Measurements from ENCODE around the gene ATP6V0C. TPM values are rescaled to one million over a fixed set of nuclear protein-coding genes. Genes with fewer than 3 reads are reported as not detected.
A peak's percentile ranks its signal among the peaks of the same experiment; 100 is the strongest.

Gene ATP6V0C
- total RNA-seq, 1 experiment from 2014 or later: 212 TPM

- H3K4me1 Mint-ChIP-seq: peaks cover 14% of the 10 kb centered on the region
- H3K27me3 Mint-ChIP-seq (ENCODE audit: low read depth): peaks cover 8% of the 10 kb centered on the region; the same call in 1 of the 2 replicates
- ATAC-seq: no peak
- CTCF ChIA-PET: no interaction called here
- no peak for DNase-seq (ENCODE audit: low spot score)
- H3K4me3 Mint-ChIP-seq: no peak overlapping the region
- H3K36me3 Mint-ChIP-seq: no peaks in the 10 kb centered on the region
- POLR2A ChIA-PET: interaction anchor here (0.6 kb wide), 1 partner anchor 8 kb away, joined by 3 read pairs; no protein-coding TSS in a partner anchor
- no peak for TF ChIP-seq TEAD4 (CRISPR knock-in tag; IDR thresholded peaks at IDR 0.05)
- no peak for TF ChIP-seq ZNF263 (CRISPR knock-in tag; IDR thresholded peaks at IDR 0.05; ENCODE audit: low read depth)
- no peak for TF ChIP-seq TP53 (CRISPR knock-in tag; IDR thresholded peaks at IDR 0.05)
- TF ChIP-seq PRDM15 (CRISPR knock-in tag; IDR thresholded peaks at IDR 0.05): no peak
- no peak for TF ChIP-seq E2F1 (CRISPR knock-in tag; IDR thresholded peaks at IDR 0.05)
- TF ChIP-seq CDX4 (CRISPR knock-in tag; IDR thresholded peaks at IDR 0.05; ENCODE audit: borderline replicate concordance): no peak
- TF ChIP-seq CBFB (CRISPR knock-in tag; IDR thresholded peaks at IDR 0.05; ENCODE audit: low read depth): no peak
- no peak for TF ChIP-seq ZNF281 (CRISPR knock-in tag; IDR thresholded peaks at IDR 0.05)
- TF ChIP-seq ZNF121 (CRISPR knock-in tag; IDR thresholded peaks at IDR 0.05): no peak
- no peak for TF ChIP-seq ZNF219 (CRISPR knock-in tag; IDR thresholded peaks at IDR 0.05; ENCODE audit: borderline replicate concordance)
- no peak for TF ChIP-seq ZNF396 (CRISPR knock-in tag; IDR thresholded peaks at IDR 0.05; ENCODE audit: borderline replicate concordance)
- no peak for TF ChIP-seq HMGA2 (CRISPR knock-in tag; IDR thresholded peaks at IDR 0.05)
- TF ChIP-seq ATF3 (CRISPR knock-in tag; conservative IDR thresholded peaks at IDR 0.05): no peak
- no peak for TF ChIP-seq IRF2 (CRISPR knock-in tag; IDR thresholded peaks at IDR 0.05; ENCODE audit: borderline replicate concordance, low read depth)
- TF ChIP-seq NFE2L1 (CRISPR knock-in tag; IDR thresholded peaks at IDR 0.05): no peak
- H3K27ac Mint-ChIP-seq: no peak overlapping the region
- H3K9me3 Mint-ChIP-seq: no peaks in the 10 kb centered on the region
Measured at GRCh38 chr16:2535625-2536013, 21.9 kb downstream of the ATP6V0C start.

- DNase-seq (ENCODE audit: low spot score) (peak; percentile 93), ATAC-seq (peak; percentile 94)
- POLR2A ChIA-PET: interaction anchor here (0.5 to 1.1 kb wide), 4 partner anchors 17 to 222 kb away, joined by 3 to 7 read pairs (median 5); partner anchors contain the start of gene ATP6V0C
- H3K27ac Mint-ChIP-seq: peak within 1 kb of the TSS; percentile 76
- CTCF ChIA-PET: interaction anchor here (0.6 to 1.0 kb wide), 4 partner anchors 25 to 514 kb away, joined by 3 to 5 read pairs (median 3); partner anchors contain the start of gene ATP6V0C
- no peaks in the 10 kb centered on the region for H3K36me3 Mint-ChIP-seq
- H3K4me3 Mint-ChIP-seq: peak within 1 kb of the TSS; percentile 75
- no peaks in the 10 kb centered on the region for H3K9me3 Mint-ChIP-seq
- peaks cover 12% of the 10 kb centered on the region for H3K4me1 Mint-ChIP-seq
- peaks cover 8% of the 10 kb centered on the region; the same call in 1 of the 2 replicates for H3K27me3 Mint-ChIP-seq (ENCODE audit: low read depth)
- TF ChIP-seq E2F4 (CRISPR knock-in tag; IDR thresholded peaks at IDR 0.05; ENCODE audit: borderline replicate concordance, low read depth): no peak
- no peak for TF ChIP-seq FOXP4 (CRISPR knock-in tag; IDR thresholded peaks at IDR 0.05)
- TF ChIP-seq PRRX2 (CRISPR knock-in tag; IDR thresholded peaks at IDR 0.05): no peak
- no peak for TF ChIP-seq ZNF281 (CRISPR knock-in tag; IDR thresholded peaks at IDR 0.05)
Measured at GRCh38 chr16:2537451-2538379, 24.0 kb downstream of the ATP6V0C start, which contains the start of gene PDPK1. PDPK1 (plus strand) TSS chr16:2538021; CDS start chr16:2538113, 92 bp downstream.
